MM.1S (cell line): ENCODE results near the gene KIF16B.

Source experiments
- DNase-seq: peaks from one replicate; pipeline ENCODE4 v3.0.0-alpha.2; 2015
- H2AFZ ChIP-seq: fragments of 300-600 bp; sonication (generic); 2 replicates; pipeline ENCODE4 v1.6.0; 2016; ENCODE audit warnings: antibody characterized with exemption, low read length
- H3F3A ChIP-seq: fragments of 300-600 bp; sonication (generic); 2 replicates; pipeline ENCODE4 v1.6.1; 2016; ENCODE audit warnings: mild to moderate bottlenecking, antibody characterized with exemption, low read length, moderate library complexity, mixed read lengths; ENCODE audit not compliant: insufficient read depth
- H3K27ac ChIP-seq: fragments of 300-600 bp; sonication (generic); 2 replicates; pipeline ENCODE4 v1.5.1; 2016; ENCODE audit warnings: mild to moderate bottlenecking, low read length
- H3K27me3 ChIP-seq: fragments of 300-600 bp; sonication (generic); replicated peaks from 2 replicates; pipeline ENCODE4 v1.6.0; 2016; ENCODE audit warnings: low read length; ENCODE audit not compliant: insufficient read depth
- H3K36me3 ChIP-seq: fragments of 300-600 bp; sonication (generic); replicated peaks from 2 replicates; pipeline ENCODE4 v1.6.1; 2016; ENCODE audit warnings: mild to moderate bottlenecking, low read length, mixed read lengths; ENCODE audit not compliant: insufficient read depth
- H3K4me1 ChIP-seq: fragments of 300-600 bp; sonication (generic); 2 replicates; pipeline ENCODE4 v1.6.1; 2016; ENCODE audit warnings: low read length, mixed read lengths
- H3K4me2 ChIP-seq: fragments of 300-600 bp; sonication (generic); 2 replicates; pipeline ENCODE4 v1.6.0; 2016; ENCODE audit warnings: low read depth, low read length
- H3K4me3 ChIP-seq: fragments of 300-600 bp; sonication (generic); 2 replicates; pipeline ENCODE4 v1.5.1; 2016; ENCODE audit warnings: low read length, mixed read lengths
- H3K79me2 ChIP-seq: fragments of 300-600 bp; sonication (generic); 2 replicates; pipeline ENCODE4 v1.6.1; 2016; ENCODE audit warnings: mixed run types, low read length, mixed read lengths
- H3K9ac ChIP-seq: fragments of 300-600 bp; sonication (generic); 2 replicates; pipeline ENCODE4 v1.6.1; 2016; ENCODE audit warnings: low read length, mixed read lengths
- H3K9me2 ChIP-seq: fragments of 300-600 bp; sonication (generic); replicated peaks from 2 replicates; pipeline ENCODE4 v1.6.1; 2016; ENCODE audit warnings: mild to moderate bottlenecking, low read length, mixed read lengths; ENCODE audit not compliant: insufficient read depth
- H3K9me3 ChIP-seq: fragments of 300-600 bp; sonication (generic); replicated peaks from 2 replicates; pipeline ENCODE4 v1.6.1; 2016; ENCODE audit warnings: mild to moderate bottlenecking, low read length, mixed read lengths; ENCODE audit not compliant: insufficient read depth
- H4K20me1 ChIP-seq: fragments of 300-600 bp; sonication (generic); 2 replicates; pipeline ENCODE4 v1.6.1; 2016; ENCODE audit warnings: mild to moderate bottlenecking, low read length, moderate library complexity, mixed read lengths; ENCODE audit not compliant: insufficient read depth
- CTCF ChIP-seq: fragments of 300-600 bp; sonication (generic); IDR thresholded peaks from 2 replicates; pipeline ENCODE4 v1.5.1; 2016; ENCODE audit warnings: antibody characterized with exemption, low read length, mixed read lengths
- EZH2 ChIP-seq: fragments of 300-600 bp; sonication (generic); optimal IDR thresholded peaks from 2 replicates; pipeline ENCODE3; 2017; ENCODE audit warnings: low read depth, mild to moderate bottlenecking, antibody characterized with exemption, low read length, mixed read lengths
- EZH2phosphoT487 ChIP-seq: fragments of 300-600 bp; sonication (generic); IDR thresholded peaks from 2 replicates; pipeline ENCODE4 v1.6.1; 2018; ENCODE audit warnings: antibody characterized with exemption, low read length

The KIF16B gene

GRCh38 chr20:16263582-16263981 lies 309.7 kb downstream of the KIF16B start:
- no peak overlapping the region for H3K4me3 ChIP-seq
- no peak for TF ChIP-seq EZH2phosphoT487

GRCh38 chr20:16262594-16262993 lies 310.7 kb downstream of the KIF16B start:
- H4K20me1 ChIP-seq = no peaks in the 10 kb centered on the region
- no peaks in the 10 kb centered on the region for H3K4me1 ChIP-seq
- H3K79me2 ChIP-seq = no peaks in the 10 kb centered on the region
- no peak overlapping the region for H3K27ac ChIP-seq
- no peaks in the 10 kb centered on the region for H3K36me3 ChIP-seq
- no peak overlapping the region for H3K9ac ChIP-seq
- H2AFZ ChIP-seq = no peak overlapping the region
- H3K4me2 ChIP-seq = no peak overlapping the region
- no peak overlapping the region for H3K4me3 ChIP-seq
- no peaks in the 10 kb centered on the region for H3F3A ChIP-seq
- no peak for DNase-seq
- TF ChIP-seq CTCF (no peak), EZH2phosphoT487 (no peak), EZH2 (no peak)
- H3K9me3 ChIP-seq = no peaks in the 10 kb centered on the region
- H3K9me2 ChIP-seq = no peaks in the 10 kb centered on the region
- H3K27me3 ChIP-seq = no peaks in the 10 kb centered on the region

More at GRCh38 chr20:16263582-16263981, 309.7 kb downstream of the KIF16B start:
- Histone ChIP-seq H3K9me3 (no peaks in the 10 kb centered on the region), H3K4me1 (no peaks in the 10 kb centered on the region), H3F3A (no peaks in the 10 kb centered on the region), H3K79me2 (no peaks in the 10 kb centered on the region), H4K20me1 (no peaks in the 10 kb centered on the region), H3K27me3 (no peaks in the 10 kb centered on the region), H3K4me2 (no peak overlapping the region), H3K36me3 (no peaks in the 10 kb centered on the region), H2AFZ (no peak overlapping the region), H3K9ac (no peak overlapping the region), H3K27ac (no peak overlapping the region), H3K9me2 (no peaks in the 10 kb centered on the region)
- no peak for DNase-seq

- no peak overlapping the region for H3K4me2 ChIP-seq
- H3K4me3 ChIP-seq = no peak overlapping the region
- no peaks in the 10 kb centered on the region for H3K36me3 ChIP-seq
Observed at GRCh38 chr20:16261733-16262273, 311.4 kb downstream of the KIF16B start.

More at GRCh38 chr20:16261733-16262273, 311.4 kb downstream of the KIF16B start:
- TF ChIP-seq EZH2 (no peak), CTCF (no peak)
- Histone ChIP-seq H3K9me3 (no peaks in the 10 kb centered on the region), H3K27me3 (no peaks in the 10 kb centered on the region), H3K27ac (no peak overlapping the region), H2AFZ (no peak overlapping the region), H3K9ac (no peak overlapping the region), H3K4me1 (no peaks in the 10 kb centered on the region), H3K9me2 (no peaks in the 10 kb centered on the region), H3F3A (no peaks in the 10 kb centered on the region), H3K79me2 (no peaks in the 10 kb centered on the region), H4K20me1 (no peaks in the 10 kb centered on the region)
- DNase-seq = no peak
